ENCODE data around the gene GUCY1B1.

DNA sequence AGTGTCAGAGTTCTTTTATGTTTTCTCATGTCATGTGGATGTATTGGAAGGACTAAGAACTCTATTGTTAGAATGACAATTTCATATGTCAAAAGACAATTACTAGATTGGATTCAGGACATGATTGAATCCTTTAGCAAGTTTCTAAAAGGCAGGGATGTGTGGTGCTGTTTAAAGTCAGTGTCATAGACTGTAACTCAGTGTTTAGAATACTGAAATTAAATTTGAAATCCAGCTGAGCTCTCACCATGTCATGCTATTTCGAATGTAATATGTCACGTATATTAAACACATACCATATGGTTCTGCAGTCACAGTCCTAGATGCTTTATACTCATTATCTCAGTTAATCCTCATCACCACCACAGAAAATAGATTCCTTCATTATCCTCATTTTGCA is 7.8 kb downstream of the GUCY1B1 start:
- TF ChIP-seq, protein P1, sequence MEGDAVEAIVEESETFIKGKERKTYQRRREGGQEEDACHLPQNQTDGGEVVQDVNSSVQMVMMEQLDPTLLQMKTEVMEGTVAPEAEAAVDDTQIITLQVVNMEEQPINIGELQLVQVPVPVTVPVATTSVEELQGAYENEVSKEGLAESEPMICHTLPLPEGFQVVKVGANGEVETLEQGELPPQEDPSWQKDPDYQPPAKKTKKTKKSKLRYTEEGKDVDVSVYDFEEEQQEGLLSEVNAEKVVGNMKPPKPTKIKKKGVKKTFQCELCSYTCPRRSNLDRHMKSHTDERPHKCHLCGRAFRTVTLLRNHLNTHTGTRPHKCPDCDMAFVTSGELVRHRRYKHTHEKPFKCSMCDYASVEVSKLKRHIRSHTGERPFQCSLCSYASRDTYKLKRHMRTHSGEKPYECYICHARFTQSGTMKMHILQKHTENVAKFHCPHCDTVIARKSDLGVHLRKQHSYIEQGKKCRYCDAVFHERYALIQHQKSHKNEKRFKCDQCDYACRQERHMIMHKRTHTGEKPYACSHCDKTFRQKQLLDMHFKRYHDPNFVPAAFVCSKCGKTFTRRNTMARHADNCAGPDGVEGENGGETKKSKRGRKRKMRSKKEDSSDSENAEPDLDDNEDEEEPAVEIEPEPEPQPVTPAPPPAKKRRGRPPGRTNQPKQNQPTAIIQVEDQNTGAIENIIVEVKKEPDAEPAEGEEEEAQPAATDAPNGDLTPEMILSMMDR (IDR thresholded peaks at IDR 0.05): no peak
- no peak for TF ChIP-seq POLR2AphosphoS5 (IDR thresholded peaks at IDR 0.05)
